Measurements from ENCODE around the gene HOXB2.
"Not testable (repeated sequence)": the region's sequence is repeated elsewhere in the genome, so short reads cannot be mapped to it uniquely, and the experiment has no call there.

HOXB2 gene

DNA sequence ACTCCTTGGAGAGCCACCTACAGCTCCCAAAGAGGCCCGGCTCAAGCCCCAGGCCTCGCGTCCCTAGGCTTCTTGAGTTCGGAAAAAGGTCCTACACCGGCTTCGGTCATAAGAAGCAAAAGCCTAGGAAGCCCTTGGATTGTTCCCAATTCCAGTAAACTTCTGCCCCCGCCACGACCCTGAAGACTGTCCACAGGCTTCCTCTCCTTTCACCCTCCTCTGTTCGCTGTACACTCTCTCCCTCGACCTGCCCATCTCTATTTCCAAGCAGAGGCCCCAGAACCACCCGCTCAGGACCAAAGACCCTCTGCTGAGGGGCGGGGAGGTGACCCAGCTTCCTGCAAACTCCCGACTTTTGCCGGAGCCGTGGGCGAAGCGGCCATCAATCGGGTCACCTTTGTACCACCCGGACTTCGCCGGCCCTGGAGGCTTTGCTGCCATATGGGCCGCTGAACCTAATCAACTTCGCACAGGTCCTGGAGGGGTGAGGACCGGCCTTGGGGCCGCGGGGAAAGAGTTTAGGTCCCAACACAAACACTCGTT lies 2.7 kb downstream of the HOXB2 start:
- H3K4me3 ChIP-seq (ENCODE audit: low read depth, low read length): no peak overlapping the region
- TF ChIP-seq, protein P1, sequence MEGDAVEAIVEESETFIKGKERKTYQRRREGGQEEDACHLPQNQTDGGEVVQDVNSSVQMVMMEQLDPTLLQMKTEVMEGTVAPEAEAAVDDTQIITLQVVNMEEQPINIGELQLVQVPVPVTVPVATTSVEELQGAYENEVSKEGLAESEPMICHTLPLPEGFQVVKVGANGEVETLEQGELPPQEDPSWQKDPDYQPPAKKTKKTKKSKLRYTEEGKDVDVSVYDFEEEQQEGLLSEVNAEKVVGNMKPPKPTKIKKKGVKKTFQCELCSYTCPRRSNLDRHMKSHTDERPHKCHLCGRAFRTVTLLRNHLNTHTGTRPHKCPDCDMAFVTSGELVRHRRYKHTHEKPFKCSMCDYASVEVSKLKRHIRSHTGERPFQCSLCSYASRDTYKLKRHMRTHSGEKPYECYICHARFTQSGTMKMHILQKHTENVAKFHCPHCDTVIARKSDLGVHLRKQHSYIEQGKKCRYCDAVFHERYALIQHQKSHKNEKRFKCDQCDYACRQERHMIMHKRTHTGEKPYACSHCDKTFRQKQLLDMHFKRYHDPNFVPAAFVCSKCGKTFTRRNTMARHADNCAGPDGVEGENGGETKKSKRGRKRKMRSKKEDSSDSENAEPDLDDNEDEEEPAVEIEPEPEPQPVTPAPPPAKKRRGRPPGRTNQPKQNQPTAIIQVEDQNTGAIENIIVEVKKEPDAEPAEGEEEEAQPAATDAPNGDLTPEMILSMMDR (conservative IDR thresholded peaks at IDR 0.05; ENCODE audit: low read depth, low read length): no peak
- no peak for DNase-seq (ENCODE audit: low read depth)

DNA sequence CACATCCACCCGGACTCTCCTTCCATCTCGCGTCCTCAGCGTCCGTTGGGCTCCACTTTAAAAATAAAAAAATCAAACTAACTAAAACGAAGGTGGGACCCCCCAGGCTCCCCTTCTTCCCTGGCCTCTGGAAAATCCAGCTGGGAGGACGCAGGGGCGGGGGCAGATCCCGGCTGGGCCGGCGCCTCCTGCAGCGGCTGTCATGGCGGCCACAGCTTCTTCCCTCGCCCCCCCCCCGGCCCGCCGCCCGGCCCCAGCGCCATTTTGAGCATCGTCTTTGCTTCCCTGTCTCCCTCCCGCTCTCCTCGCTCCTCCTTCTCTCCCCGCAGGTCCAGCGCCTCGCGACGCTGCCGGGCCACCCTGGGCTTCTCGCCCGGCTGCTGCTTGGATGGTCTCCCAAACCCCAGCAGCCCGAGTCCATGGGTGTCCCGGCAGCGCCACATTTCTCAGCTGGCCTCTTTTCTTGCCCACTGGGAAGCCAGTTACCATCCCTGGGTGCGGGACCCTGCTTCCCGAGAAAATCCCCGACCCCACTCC lies 3.3 kb downstream of the HOXB2 start:
- DNase-seq (ENCODE audit: low read depth): no peak
- TF ChIP-seq, protein P1 (conservative IDR thresholded peaks at IDR 0.05; ENCODE audit: low read depth, low read length): no peak
- H3K4me3 ChIP-seq (ENCODE audit: low read depth, low read length): peak overlapping the region; percentile 8

DNA sequence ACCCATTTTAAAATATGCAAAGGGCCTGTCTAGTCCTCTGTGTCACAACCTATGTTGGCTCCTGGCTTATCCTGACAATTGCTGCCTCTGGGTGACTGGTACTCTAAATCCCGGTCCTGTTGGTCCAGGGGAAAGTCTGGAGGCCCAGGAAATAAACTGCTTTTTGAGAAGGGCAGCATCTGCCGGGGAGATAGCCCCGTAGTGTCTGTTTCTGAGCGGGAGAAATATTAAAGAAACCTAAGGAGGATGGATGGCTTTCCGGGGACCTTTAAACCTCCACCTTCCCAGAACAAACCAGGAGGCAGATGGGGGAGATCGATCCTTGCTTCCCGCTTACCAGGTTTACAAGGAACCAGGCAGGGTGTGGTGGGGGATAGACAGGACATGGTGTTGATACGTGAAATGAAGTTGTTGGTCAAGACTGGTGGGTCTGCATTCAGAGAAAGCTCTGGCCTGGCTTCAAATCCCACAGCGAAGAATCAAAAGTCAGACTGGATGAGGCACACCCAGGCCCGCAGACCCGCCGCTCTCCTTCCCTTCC lies 3.8 kb downstream of the HOXB2 start:
- H3K4me3 ChIP-seq (ENCODE audit: low read depth, low read length): no peak overlapping the region
- TF ChIP-seq, protein P1 (conservative IDR thresholded peaks at IDR 0.05; ENCODE audit: low read depth, low read length): no peak
- no peak for DNase-seq (ENCODE audit: low read depth)

DNA sequence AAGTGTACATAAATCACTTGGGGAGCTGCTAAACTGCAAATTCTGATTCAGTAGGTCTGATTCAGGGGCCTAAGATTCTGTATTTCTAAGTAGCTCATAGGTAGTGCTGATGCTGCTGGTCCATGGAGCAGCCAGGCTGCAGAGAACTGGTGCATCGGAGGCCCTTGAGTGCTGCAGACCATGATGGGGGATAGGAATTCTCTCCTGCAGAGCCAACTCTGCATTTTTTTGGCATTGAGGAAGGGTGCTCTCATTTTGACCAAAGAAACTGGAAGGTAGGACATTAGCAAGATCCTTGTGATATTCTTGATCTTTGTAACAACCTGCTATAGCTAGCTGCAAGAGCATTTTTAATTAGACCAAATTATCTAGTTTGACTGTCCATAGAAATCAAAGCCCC lies 4.7 kb downstream of the HOXB2 start:
- TF ChIP-seq, protein P1 (conservative IDR thresholded peaks at IDR 0.05; ENCODE audit: low read depth, low read length): no peak
- H3K4me3 ChIP-seq (ENCODE audit: low read depth, low read length): no peak overlapping the region
- no peak for DNase-seq (ENCODE audit: low read depth)

DNA sequence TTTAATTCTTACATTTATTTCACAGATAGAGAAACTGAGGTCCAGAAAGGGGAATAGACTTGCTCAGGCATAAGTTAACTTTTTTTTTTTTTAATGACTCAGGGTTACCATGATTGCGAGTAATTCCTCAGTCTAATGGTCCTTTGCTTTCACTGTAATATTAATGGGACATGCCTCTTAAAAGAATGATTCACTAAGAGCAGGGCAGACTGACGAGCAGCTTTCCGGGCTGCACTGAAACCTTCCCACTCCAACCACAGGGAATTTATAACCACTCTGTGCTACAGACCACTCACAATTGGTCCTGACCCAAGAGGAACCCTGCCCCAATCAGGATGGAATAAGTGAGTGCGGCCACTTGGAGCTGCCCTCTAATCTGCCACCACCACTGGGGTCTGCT lies 5.7 kb downstream of the HOXB2 start:
- no peak for DNase-seq (ENCODE audit: low read depth)
- TF ChIP-seq, protein P1 (conservative IDR thresholded peaks at IDR 0.05; ENCODE audit: low read depth, low read length): no peak

DNA sequence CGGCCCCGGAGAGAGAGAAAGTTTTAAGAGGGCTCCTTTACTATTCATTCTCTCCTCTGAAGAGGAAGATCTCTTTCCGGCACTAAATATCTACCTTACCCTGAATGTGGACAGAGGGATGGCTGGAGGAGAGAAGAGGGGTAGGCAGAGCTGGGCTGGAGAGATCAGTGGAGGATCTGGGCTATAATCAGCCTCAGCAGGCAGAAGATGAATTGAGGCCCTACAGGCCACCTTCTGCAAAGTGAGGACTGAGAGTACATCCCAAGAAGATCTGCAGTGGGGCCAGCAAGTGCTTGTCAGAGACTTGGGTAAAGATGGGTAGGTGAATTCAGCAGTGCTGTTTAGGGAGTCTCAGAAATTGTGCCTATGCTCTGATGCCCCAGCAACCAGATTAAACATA lies 7.6 kb downstream of the HOXB2 start:
- TF ChIP-seq, protein P1 (conservative IDR thresholded peaks at IDR 0.05; ENCODE audit: low read depth, low read length): no peak
- DNase-seq (ENCODE audit: low read depth): no peak
- no peak overlapping the region for H3K4me3 ChIP-seq (ENCODE audit: low read depth, low read length)

More for the DNA sequence above, 5.7 kb downstream of the HOXB2 start:
- no peak overlapping the region for H3K4me3 ChIP-seq (ENCODE audit: low read depth, low read length)

DNA sequence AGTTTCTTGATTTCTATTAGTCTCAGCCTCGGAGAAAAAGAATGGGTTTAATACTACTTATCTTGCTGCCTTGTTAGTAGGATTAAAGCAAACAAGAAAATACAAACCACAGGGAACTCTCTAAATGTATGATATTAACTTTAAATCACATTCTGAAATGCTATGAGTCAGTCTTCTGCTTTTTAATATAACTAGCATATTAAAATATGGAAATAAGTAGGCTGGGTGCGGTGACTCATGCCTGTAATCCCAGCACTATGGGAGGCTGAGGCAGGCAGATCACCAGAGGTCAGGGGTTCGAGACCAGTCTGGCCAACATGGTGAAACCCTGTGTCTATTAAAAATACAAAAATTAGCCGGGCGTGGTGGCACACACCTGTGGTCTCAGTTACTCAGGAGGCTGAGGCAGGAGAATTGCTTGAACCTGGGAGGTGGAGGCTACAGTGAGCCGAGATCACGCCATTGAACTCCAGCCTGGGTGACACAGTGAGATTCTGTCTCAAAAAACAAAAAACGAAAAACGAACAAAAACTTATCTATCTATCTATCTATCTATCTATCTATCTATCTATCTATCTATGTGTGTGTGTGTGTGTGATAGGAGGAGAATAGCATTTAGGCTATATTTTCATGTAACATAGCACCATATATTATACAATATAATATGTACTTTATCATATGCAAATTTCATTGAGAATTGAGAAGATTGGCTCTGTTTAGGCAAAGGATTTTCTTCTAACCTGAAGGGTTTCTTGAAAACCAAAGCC lies 8.9 kb downstream of the HOXB2 start:
- H3K4me3 ChIP-seq (ENCODE audit: low read depth, low read length); DNase-seq (ENCODE audit: low read depth): not testable (repeated sequence)
